SU-DHL-6 (cell line): ENCODE measurements around the gene ANKS1B.

ENCODE experiments used
- H2AFZ ChIP-seq: fragments of 200-600 bp; sonication (generic); 2 replicates; pipeline ENCODE4 v1.6.1; 2014; ENCODE audit warnings: low read depth, mild to moderate bottlenecking, moderate library complexity, mixed read lengths, antibody characterized with exemption, low read length; ENCODE audit not compliant: severe bottlenecking
- H3F3A ChIP-seq: fragments of 200-600 bp; shearing (Covaris generic); 2 replicates; pipeline ENCODE4 v1.6.0; 2016; ENCODE audit warnings: antibody characterized with exemption, mild to moderate bottlenecking; ENCODE audit not compliant: insufficient read depth
- H3K27ac ChIP-seq: fragments of 200-600 bp; sonication (generic); 2 replicates; pipeline ENCODE4 v1.5.1; 2016; ENCODE audit warnings: low read depth, mild to moderate bottlenecking, low read length, moderate library complexity, mixed read lengths
- H3K27me3 ChIP-seq: fragments of 200-600 bp; sonication (generic), shearing (Covaris generic); 2 replicates; pipeline ENCODE4 v1.6.0; 2014; ENCODE audit warnings: mild to moderate bottlenecking, low read length
- H3K36me3 ChIP-seq: fragments of 200-600 bp; sonication (generic); 2 replicates; pipeline ENCODE4 v1.6.1; 2014; ENCODE audit warnings: mild to moderate bottlenecking, low read length, mixed read lengths
- H3K4me2 ChIP-seq: fragments of 300-600, 200-600 bp; shearing (Covaris generic), sonication (generic); 2 replicates; pipeline ENCODE4 v1.6.0; 2014; ENCODE audit warnings: low read length, low read depth, mild to moderate bottlenecking; ENCODE audit not compliant: poor library complexity, severe bottlenecking
- H3K4me3 ChIP-seq: fragments of 200-600 bp; sonication (generic); 2 replicates; pipeline ENCODE4 v1.5.1; 2014; ENCODE audit warnings: antibody characterized with exemption, low read length, mild to moderate bottlenecking, mixed read lengths; ENCODE audit not compliant: insufficient read depth, poor library complexity, severe bottlenecking
- H3K79me2 ChIP-seq: fragments of 200-600 bp; sonication (generic); 2 replicates; pipeline ENCODE4 v1.6.1; 2014; ENCODE audit warnings: mild to moderate bottlenecking, low read length, moderate library complexity; ENCODE audit not compliant: insufficient read depth
- H3K9ac ChIP-seq: fragments of 200-600 bp; sonication (generic); 2 replicates; pipeline ENCODE4 v1.7.0; 2014; ENCODE audit warnings: mild to moderate bottlenecking, low read length
- H3K9me2 ChIP-seq: fragments of 200-600 bp; sonication (generic); replicated peaks from 2 replicates; pipeline ENCODE4 v1.6.1; 2014; ENCODE audit warnings: low read length; ENCODE audit not compliant: insufficient read depth
- H3K9me3 ChIP-seq: fragments of 200-600 bp; sonication (generic); 2 replicates; pipeline ENCODE4 v1.6.1; 2014; ENCODE audit warnings: low read length, mixed read lengths; ENCODE audit not compliant: insufficient read depth
- H4K20me1 ChIP-seq: fragments of 200-600 bp; sonication (generic); 2 replicates; pipeline ENCODE4 v1.6.1; 2014; ENCODE audit warnings: low read depth, mild to moderate bottlenecking, antibody characterized with exemption, low read length, moderate library complexity, mixed read lengths
- EZH2phosphoT487 ChIP-seq: fragments of 200-600 bp; sonication (generic), shearing (Covaris generic); conservative IDR thresholded peaks from 2 replicates; pipeline ENCODE4 v1.6.1; 2018; ENCODE audit warnings: mild to moderate bottlenecking, antibody characterized with exemption, low read length, moderate library complexity, mixed read lengths
- TF ChIP-seq, protein P1 (sequence below): fragments of 200-600 bp; sonication (generic); IDR thresholded peaks from one replicate; pipeline ENCODE4 v1.5.1; 2017; ENCODE audit warnings: antibody characterized with exemption, mild to moderate bottlenecking, low read length, moderate library complexity; ENCODE audit not compliant: insufficient read depth, poor library complexity, severe bottlenecking

Gene ANKS1B

DNA sequence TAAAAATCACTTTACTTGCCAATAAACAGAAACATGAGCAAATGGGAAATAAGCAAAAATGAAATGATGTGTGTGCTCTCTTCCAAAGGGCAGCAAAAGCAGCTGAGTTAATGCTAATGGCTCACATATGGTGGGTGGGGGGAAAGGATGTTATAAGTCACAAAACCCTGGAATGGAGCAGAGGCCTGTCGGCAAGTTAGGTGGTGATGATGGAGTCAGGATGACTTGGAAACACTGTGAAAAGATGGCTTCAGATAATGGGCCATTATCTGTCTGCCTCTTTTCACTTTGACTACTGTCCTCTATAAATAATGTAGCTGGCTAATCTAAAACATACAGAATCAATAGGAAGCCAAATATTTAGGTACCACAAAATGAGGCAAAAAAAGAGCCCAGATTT, 1111.0 kb downstream of the ANKS1B start:
- no peak overlapping the region for H3K27ac ChIP-seq
- H3K79me2 ChIP-seq: no peaks in the 10 kb centered on the region
- no peak overlapping the region for H3K4me2 ChIP-seq
- H3K36me3 ChIP-seq: no peaks in the 10 kb centered on the region
- H3F3A ChIP-seq: no peaks in the 10 kb centered on the region
- no peaks in the 10 kb centered on the region for H3K27me3 ChIP-seq
- no peaks in the 10 kb centered on the region for H3K9me3 ChIP-seq
- no peaks in the 10 kb centered on the region for H3K9me2 ChIP-seq
- no peaks in the 10 kb centered on the region for H4K20me1 ChIP-seq
- TF ChIP-seq EZH2phosphoT487: no peak
- TF ChIP-seq, protein P1, sequence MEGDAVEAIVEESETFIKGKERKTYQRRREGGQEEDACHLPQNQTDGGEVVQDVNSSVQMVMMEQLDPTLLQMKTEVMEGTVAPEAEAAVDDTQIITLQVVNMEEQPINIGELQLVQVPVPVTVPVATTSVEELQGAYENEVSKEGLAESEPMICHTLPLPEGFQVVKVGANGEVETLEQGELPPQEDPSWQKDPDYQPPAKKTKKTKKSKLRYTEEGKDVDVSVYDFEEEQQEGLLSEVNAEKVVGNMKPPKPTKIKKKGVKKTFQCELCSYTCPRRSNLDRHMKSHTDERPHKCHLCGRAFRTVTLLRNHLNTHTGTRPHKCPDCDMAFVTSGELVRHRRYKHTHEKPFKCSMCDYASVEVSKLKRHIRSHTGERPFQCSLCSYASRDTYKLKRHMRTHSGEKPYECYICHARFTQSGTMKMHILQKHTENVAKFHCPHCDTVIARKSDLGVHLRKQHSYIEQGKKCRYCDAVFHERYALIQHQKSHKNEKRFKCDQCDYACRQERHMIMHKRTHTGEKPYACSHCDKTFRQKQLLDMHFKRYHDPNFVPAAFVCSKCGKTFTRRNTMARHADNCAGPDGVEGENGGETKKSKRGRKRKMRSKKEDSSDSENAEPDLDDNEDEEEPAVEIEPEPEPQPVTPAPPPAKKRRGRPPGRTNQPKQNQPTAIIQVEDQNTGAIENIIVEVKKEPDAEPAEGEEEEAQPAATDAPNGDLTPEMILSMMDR: no peak
- no peak overlapping the region for H2AFZ ChIP-seq
- no peak overlapping the region for H3K4me3 ChIP-seq
- H3K9ac ChIP-seq: no peak overlapping the region

DNA sequence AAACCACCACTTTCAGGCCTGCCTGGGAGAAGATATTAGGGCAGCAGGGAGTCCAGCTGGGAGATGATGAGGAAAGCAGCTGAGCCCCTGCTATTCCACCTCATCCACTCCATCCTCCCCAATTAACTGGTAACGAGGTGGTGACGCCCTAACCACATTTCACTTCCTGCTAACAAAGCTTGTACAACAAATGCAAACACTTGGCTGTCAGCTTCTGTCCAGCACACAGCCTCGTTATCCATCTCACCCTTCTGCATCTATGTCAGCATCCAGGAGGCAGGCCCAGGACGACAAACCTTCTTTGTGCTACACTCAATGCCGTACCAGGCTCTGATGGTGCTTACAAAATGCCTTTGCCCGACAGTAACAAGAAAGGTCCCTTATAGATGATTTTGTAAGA, 1114.2 kb downstream of the ANKS1B start:
- Histone ChIP-seq H3K9me3 (no peaks in the 10 kb centered on the region), H3K79me2 (no peaks in the 10 kb centered on the region), H2AFZ (no peak overlapping the region), H3K9me2 (no peaks in the 10 kb centered on the region), H3F3A (no peaks in the 10 kb centered on the region), H3K9ac (no peak overlapping the region), H3K36me3 (no peaks in the 10 kb centered on the region), H3K4me3 (no peak overlapping the region), H4K20me1 (no peaks in the 10 kb centered on the region), H3K27ac (no peak overlapping the region), H3K4me2 (no peak overlapping the region), H3K27me3 (no peaks in the 10 kb centered on the region)
- no peak for TF ChIP-seq EZH2phosphoT487
- TF ChIP-seq, protein P1: no peak

DNA sequence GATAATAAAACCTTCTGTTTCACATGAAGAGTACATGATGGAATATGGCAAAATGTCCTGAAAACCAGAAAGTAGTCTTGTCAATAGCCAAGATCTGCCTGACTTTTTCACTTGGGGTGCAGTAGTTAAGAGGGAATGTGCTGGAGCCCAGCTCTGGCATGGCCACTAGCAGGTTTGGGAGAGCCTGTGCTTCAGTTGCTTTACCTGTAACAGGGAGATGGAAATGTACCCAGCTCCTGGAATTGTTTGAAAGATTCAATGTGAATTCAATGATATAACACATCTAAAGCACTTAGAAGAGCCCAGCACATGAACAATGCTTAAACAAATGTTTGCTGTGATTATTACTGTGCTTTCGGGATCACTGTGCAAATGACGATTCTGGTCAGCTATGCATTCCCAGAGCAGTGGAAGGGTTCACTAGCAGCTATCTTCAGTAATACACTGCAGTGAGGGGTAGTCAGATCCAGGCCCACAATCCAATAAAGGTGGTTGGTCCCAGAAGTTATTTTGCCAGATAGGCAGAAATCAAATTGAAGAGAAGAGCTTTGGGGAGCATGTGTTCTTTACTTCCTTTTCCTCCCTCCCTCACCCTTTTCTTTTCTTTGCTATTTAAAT, 1114.7 kb downstream of the ANKS1B start:
- Histone ChIP-seq H3K9me3 (no peaks in the 10 kb centered on the region), H3F3A (no peaks in the 10 kb centered on the region), H3K4me3 (no peak overlapping the region), H3K36me3 (no peaks in the 10 kb centered on the region), H3K27ac (no peak overlapping the region), H3K4me2 (no peak overlapping the region), H3K27me3 (no peaks in the 10 kb centered on the region), H2AFZ (no peak overlapping the region), H4K20me1 (no peaks in the 10 kb centered on the region), H3K9me2 (no peaks in the 10 kb centered on the region), H3K9ac (no peak overlapping the region), H3K79me2 (no peaks in the 10 kb centered on the region)
- TF ChIP-seq EZH2phosphoT487: no peak
- TF ChIP-seq, protein P1: no peak
